ENCODE data around the gene CAPS.

GRCh38 chr19:5881543-5882299, 32.3 kb upstream of the CAPS start:
- TF ChIP-seq CTCF (IDR thresholded peaks at IDR 0.05) (no peak), POLR2A (IDR thresholded peaks at IDR 0.05) (no peak)

All from thyroid gland (tissue), 4 donors.